DOHH2 (cell line): Measurements from ENCODE around the gene C4orf51.

ENCODE experiments used
- EZH2phosphoT487 ChIP-seq: fragments of 200-600 bp; sonication (generic); IDR thresholded peaks from 2 replicates; pipeline ENCODE4 v1.6.1; 2017; ENCODE audit warnings: borderline replicate concordance, mild to moderate bottlenecking, antibody characterized with exemption, low read length, moderate library complexity, mixed read lengths
- TF ChIP-seq, protein P1 (sequence below): fragments of 200-600 bp; sonication (generic); IDR thresholded peaks from one replicate; pipeline ENCODE4 v1.5.1; 2014; ENCODE audit warnings: antibody characterized with exemption, mild to moderate bottlenecking, low read depth, low read length; ENCODE audit not compliant: poor library complexity, severe bottlenecking

DNA sequence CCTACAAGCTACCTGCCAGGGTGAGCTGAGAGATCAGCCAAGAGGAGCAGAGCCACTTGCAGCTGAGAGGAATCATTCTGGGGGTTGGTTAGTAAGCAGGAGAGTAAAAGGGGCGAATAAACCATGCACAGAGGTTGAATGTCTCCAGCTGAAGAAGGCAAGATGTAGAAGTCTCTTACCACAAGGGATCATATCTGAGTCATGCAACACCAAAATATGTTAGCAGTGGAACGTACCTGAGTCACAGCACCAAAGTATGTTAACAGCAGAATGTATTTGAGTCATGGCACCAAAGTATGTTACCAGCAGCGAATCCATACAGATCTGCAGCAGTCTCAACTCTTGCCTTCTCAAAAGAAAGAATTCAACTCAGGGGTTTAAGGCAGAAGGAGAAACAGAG is 29.9 kb downstream of the C4orf51 start:
- TF ChIP-seq, protein P1, sequence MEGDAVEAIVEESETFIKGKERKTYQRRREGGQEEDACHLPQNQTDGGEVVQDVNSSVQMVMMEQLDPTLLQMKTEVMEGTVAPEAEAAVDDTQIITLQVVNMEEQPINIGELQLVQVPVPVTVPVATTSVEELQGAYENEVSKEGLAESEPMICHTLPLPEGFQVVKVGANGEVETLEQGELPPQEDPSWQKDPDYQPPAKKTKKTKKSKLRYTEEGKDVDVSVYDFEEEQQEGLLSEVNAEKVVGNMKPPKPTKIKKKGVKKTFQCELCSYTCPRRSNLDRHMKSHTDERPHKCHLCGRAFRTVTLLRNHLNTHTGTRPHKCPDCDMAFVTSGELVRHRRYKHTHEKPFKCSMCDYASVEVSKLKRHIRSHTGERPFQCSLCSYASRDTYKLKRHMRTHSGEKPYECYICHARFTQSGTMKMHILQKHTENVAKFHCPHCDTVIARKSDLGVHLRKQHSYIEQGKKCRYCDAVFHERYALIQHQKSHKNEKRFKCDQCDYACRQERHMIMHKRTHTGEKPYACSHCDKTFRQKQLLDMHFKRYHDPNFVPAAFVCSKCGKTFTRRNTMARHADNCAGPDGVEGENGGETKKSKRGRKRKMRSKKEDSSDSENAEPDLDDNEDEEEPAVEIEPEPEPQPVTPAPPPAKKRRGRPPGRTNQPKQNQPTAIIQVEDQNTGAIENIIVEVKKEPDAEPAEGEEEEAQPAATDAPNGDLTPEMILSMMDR = no peak
- TF ChIP-seq EZH2phosphoT487 = no peak
